H9 (cell line): Measurements from ENCODE around the gene AMBRA1. TPM values are rescaled to one million over a fixed set of nuclear protein-coding genes. Genes with fewer than 3 reads are reported as not detected.

Source experiments
- DNase-seq: peaks from one replicate; pipeline ENCODE4 v3.0.0-alpha.2; 2017
- H2AFZ ChIP-seq: one replicate; pipeline ENCODE4 v1.6.1; 2013; ENCODE audit warnings: mild to moderate bottlenecking, low read length, control low read depth, moderate library complexity
- H2AK5ac ChIP-seq: 2 replicates; pipeline ENCODE4 v1.6.1; 2013; ENCODE audit warnings: low read length, control low read depth, mixed read lengths; ENCODE audit not compliant: insufficient read length
- H2BK120ac ChIP-seq: one replicate; pipeline ENCODE4 v1.6.1; 2013; ENCODE audit warnings: low read depth, mild to moderate bottlenecking, low read length, control low read depth, inconsistent platforms; ENCODE audit not compliant: poor library complexity, severe bottlenecking
- H2BK12ac ChIP-seq: 2 replicates; pipeline ENCODE4 v1.6.1; 2013; ENCODE audit warnings: low read length, control low read depth, mixed read lengths, low read depth; ENCODE audit not compliant: insufficient read length
- H2BK15ac ChIP-seq: 2 replicates; pipeline ENCODE4 v1.6.1; 2013; ENCODE audit warnings: low read depth, low read length, control low read depth
- H2BK20ac ChIP-seq: one replicate; pipeline ENCODE4 v1.6.1; 2013; ENCODE audit warnings: low read depth, mild to moderate bottlenecking, low read length, control low read depth, inconsistent platforms; ENCODE audit not compliant: poor library complexity, severe bottlenecking
- H2BK5ac ChIP-seq: 2 replicates; pipeline ENCODE4 v1.6.1; 2013; ENCODE audit warnings: low read length, control low read depth, mixed read lengths; ENCODE audit not compliant: insufficient read length
- H3K14ac ChIP-seq: 2 replicates; pipeline ENCODE4 v1.6.1; 2013; ENCODE audit warnings: low read length, control low read depth; ENCODE audit not compliant: insufficient read depth
- H3K18ac ChIP-seq: 2 replicates; pipeline ENCODE4 v1.6.1; 2013; ENCODE audit warnings: low read depth, mild to moderate bottlenecking, mixed read lengths, low read length, control low read depth; ENCODE audit not compliant: insufficient read length
- H3K23ac ChIP-seq: 2 replicates; pipeline ENCODE4 v1.6.1; 2013; ENCODE audit warnings: low read length, control low read depth, mixed read lengths, low read depth; ENCODE audit not compliant: insufficient read length
- H3K23me2 ChIP-seq: 2 replicates; pipeline ENCODE4 v1.6.1; 2013; ENCODE audit warnings: low read depth, mild to moderate bottlenecking, mixed read lengths, low read length, control low read depth; ENCODE audit not compliant: insufficient read length, poor library complexity, severe bottlenecking
- H3K27ac ChIP-seq: 2 replicates; pipeline ENCODE4 v1.5.1; 2013; ENCODE audit warnings: low read length, control low read depth, mixed read lengths, low read depth; ENCODE audit not compliant: insufficient read length
- H3K27me3 ChIP-seq: 2 replicates; pipeline ENCODE4 v1.6.1; 2013; ENCODE audit warnings: low read length, control low read depth, inconsistent platforms; ENCODE audit not compliant: insufficient read depth
- H3K4ac ChIP-seq: 2 replicates; pipeline ENCODE4 v1.6.1; 2013; ENCODE audit warnings: low read depth, mild to moderate bottlenecking, control low read depth, inconsistent platforms, low read length, moderate library complexity
- H3K4me1 ChIP-seq: 2 replicates; pipeline ENCODE4 v1.6.1; 2013; ENCODE audit warnings: low read length, control low read depth, inconsistent platforms; ENCODE audit not compliant: insufficient read depth
- H3K4me2 ChIP-seq: 2 replicates; pipeline ENCODE4 v1.6.1; 2013; ENCODE audit warnings: low read length, control low read depth, mixed read lengths; ENCODE audit not compliant: insufficient read length, insufficient read depth
- H3K56ac ChIP-seq: 2 replicates; pipeline ENCODE4 v1.6.1; 2013; ENCODE audit warnings: low read depth, mild to moderate bottlenecking, mixed read lengths, low read length, control low read depth; ENCODE audit not compliant: insufficient read length
- H3K79me1 ChIP-seq: 2 replicates; pipeline ENCODE4 v1.6.1; 2013; ENCODE audit warnings: low read depth, mild to moderate bottlenecking, moderate library complexity, low read length, control low read depth, inconsistent platforms; ENCODE audit not compliant: insufficient read depth, poor library complexity, severe bottlenecking
- H3K79me2 ChIP-seq: 2 replicates; pipeline ENCODE4 v1.6.1; 2013; ENCODE audit warnings: low read length, control low read depth, inconsistent platforms; ENCODE audit not compliant: insufficient read depth
- H3K9ac ChIP-seq: 2 replicates; pipeline ENCODE4 v1.6.1; 2013; ENCODE audit warnings: low read length, control low read depth, mixed read lengths; ENCODE audit not compliant: insufficient read length; ENCODE audit errors: extremely low read depth
- H3K9me3 ChIP-seq: one replicate; pipeline ENCODE4 v1.6.1; 2013; ENCODE audit warnings: low read depth, low read length, inconsistent platforms; ENCODE audit not compliant: control insufficient read depth
- H3T11ph ChIP-seq: one replicate; pipeline ENCODE4 v1.6.1; 2013; ENCODE audit warnings: mild to moderate bottlenecking, low read length, control low read depth, inconsistent platforms
- H4K20me1 ChIP-seq: one replicate; pipeline ENCODE4 v1.6.1; 2013; ENCODE audit not compliant: control insufficient read depth, insufficient read length, insufficient read depth
- H4K5ac ChIP-seq: 2 replicates; pipeline ENCODE4 v1.6.1; 2013; ENCODE audit warnings: low read depth, mild to moderate bottlenecking, mixed read lengths, low read length, control low read depth; ENCODE audit not compliant: insufficient read length
- H4K8ac ChIP-seq: replicated peaks from 2 replicates; pipeline ENCODE4 v1.6.1; 2013; ENCODE audit warnings: low read length, control low read depth, mixed read lengths, low read depth; ENCODE audit not compliant: insufficient read length
- H4K91ac ChIP-seq: 2 replicates; pipeline ENCODE4 v1.6.1; 2013; ENCODE audit warnings: low read depth, mild to moderate bottlenecking, moderate library complexity, mixed read lengths, low read length, control low read depth; ENCODE audit not compliant: insufficient read length
- H3K27ac Mint-ChIP-seq, 3 experiments: 2 replicates in 2 of 3; 3 replicates in 1 of 3; pipeline ENCODE4 v1.8.0; 2020 to 2021; ENCODE audit warnings: mixed read lengths in 3 of 3, mild to moderate bottlenecking in 1 of 3, moderate library complexity in 1 of 3
- H3K27me3 Mint-ChIP-seq: 2 replicates; pipeline ENCODE4 v1.8.0; 2021; ENCODE audit warnings: low read depth, mild to moderate bottlenecking, moderate library complexity, mixed read lengths
- H3K36me3 Mint-ChIP-seq, 3 experiments: 2 replicates in 2 of 3; 3 replicates in 1 of 3; pipeline ENCODE4 v1.8.0; 2020 to 2021; ENCODE audit warnings: low read depth in 3 of 3, mixed read lengths in 3 of 3; ENCODE audit not compliant: insufficient read depth in 1 of 3
- H3K4me1 Mint-ChIP-seq, 2 experiments: 2 replicates each; pipeline ENCODE4 v1.8.0; 2020; ENCODE audit warnings: mixed read lengths in 2 of 2
- H3K4me3 Mint-ChIP-seq, 2 experiments: 2 replicates in 1 of 2; 3 replicates in 1 of 2; pipeline ENCODE4 v1.8.0; 2020 to 2021; ENCODE audit warnings: mild to moderate bottlenecking in 2 of 2, mixed read lengths in 2 of 2, moderate library complexity in 1 of 2
- H3K9me3 Mint-ChIP-seq, 2 experiments: 2 replicates in 1 of 2; 3 replicates in 1 of 2; pipeline ENCODE4 v1.8.0; 2020; ENCODE audit warnings: mild to moderate bottlenecking in 2 of 2, mixed read lengths in 2 of 2, moderate library complexity in 1 of 2
- WGBS: extraction: QIAGEN DNeasy Blood & Tissue Kit; methylation state at CpG from one replicate; pipeline ENCODE4 v1.1.7; 2013; ENCODE audit warnings: missing lambda C conversion rate, low lambda C conversion rate, mixed read lengths; ENCODE audit not compliant: insufficient read length; ENCODE audit errors: extremely low coverage; 5-methylcytosine and 5-hydroxymethylcytosine counted together
- total RNA-seq: library from RNA; stranded (reverse); gene quantifications from 2 replicates; pipeline ENCODE4 v1.2.1, GENCODE V29; 2021
- TF ChIP-seq, protein P1 (sequence below): fragments of 200-600 bp; sonication (generic); conservative IDR thresholded peaks from 3 replicates; pipeline ENCODE4 v1.8.0; 2021; ENCODE audit warnings: antibody characterized with exemption, mild to moderate bottlenecking

The AMBRA1 gene
- total RNA-seq, 1 experiment from 2014 or later, result 37.5 TPM

DNA sequence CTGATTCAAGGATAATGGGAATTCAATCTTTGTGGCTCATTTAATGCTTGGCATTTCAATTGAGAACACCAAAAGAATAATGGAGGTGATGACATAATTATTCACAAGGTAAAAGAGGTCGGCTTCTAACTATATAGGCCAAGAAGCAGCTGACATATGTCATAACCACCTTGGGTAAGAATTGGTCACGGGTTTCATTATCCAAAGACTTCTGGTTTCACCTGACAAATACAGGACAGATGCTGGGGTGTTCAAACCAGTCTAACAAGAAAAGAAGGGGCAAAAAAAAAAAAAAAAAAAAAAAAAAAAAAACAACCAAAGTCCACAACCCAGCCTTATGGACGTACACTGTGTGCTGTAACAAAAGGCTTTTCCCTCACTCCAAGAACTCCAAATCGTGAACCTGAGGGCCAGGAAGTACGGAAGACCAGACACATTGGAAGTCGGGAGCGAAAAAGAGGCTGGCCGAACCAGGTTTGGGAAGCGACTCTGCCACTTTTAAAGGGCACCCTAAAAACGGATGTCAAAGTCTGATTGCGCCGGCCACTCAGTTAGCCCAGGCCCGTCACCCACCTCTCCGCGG, 22.8 kb upstream of the AMBRA1 start:
- Histone ChIP-seq H4K91ac (no peak overlapping the region), H3K14ac (peak overlapping the region; percentile 4; the same call in 1 of the 2 replicates), H2AK5ac (no peak overlapping the region), H2BK15ac (no peak overlapping the region), H4K8ac (no peak overlapping the region), H3K56ac (no peak overlapping the region), H3K4me1 (no peaks in the 10 kb centered on the region), H3K79me1 (no peaks in the 10 kb centered on the region), H3T11ph (no peak overlapping the region), H3K23ac (no peak overlapping the region), H4K5ac (no peak overlapping the region), H2AFZ (no peak overlapping the region), H3K9me3 (no peaks in the 10 kb centered on the region), H3K23me2 (peaks cover 10% of the 10 kb centered on the region), H3K9ac (peak overlapping the region; percentile 84), H2BK120ac (no peak overlapping the region), H2BK12ac (no peak overlapping the region), H3K27me3 (no peaks in the 10 kb centered on the region; the same call in 1 of the 2 replicates), H3K18ac (no peak overlapping the region), H4K20me1 (no peaks in the 10 kb centered on the region), H3K4me2 (peak overlapping the region; percentile 86), H2BK20ac (no peak overlapping the region), H3K27ac (no peak overlapping the region), H3K4ac (no peak overlapping the region), H2BK5ac (no peak overlapping the region), H3K79me2 (peaks cover 7% of the 10 kb centered on the region; the same call in 1 of the 2 replicates)
- Mint-ChIP-seq H3K9me3 (no peaks in the 10 kb centered on the region), H3K36me3 (peaks cover 3 to 12% (median 9%) of the 10 kb centered on the region in 3 experiments; a peak in 5 of 7 replicates), H3K27ac (peak overlapping the region; percentile 93 to 96 (median 95)), H3K4me3 (peak overlapping the region; percentile 90 to 92), H3K4me1 (peaks cover 22 to 23% of the 10 kb centered on the region in 2 experiments), H3K27me3 (no peaks in the 10 kb centered on the region)
- DNase-seq, result no peak
- WGBS, result no CpG with 5 or more reads among the region's 15 CpGs
- TF ChIP-seq, protein P1, sequence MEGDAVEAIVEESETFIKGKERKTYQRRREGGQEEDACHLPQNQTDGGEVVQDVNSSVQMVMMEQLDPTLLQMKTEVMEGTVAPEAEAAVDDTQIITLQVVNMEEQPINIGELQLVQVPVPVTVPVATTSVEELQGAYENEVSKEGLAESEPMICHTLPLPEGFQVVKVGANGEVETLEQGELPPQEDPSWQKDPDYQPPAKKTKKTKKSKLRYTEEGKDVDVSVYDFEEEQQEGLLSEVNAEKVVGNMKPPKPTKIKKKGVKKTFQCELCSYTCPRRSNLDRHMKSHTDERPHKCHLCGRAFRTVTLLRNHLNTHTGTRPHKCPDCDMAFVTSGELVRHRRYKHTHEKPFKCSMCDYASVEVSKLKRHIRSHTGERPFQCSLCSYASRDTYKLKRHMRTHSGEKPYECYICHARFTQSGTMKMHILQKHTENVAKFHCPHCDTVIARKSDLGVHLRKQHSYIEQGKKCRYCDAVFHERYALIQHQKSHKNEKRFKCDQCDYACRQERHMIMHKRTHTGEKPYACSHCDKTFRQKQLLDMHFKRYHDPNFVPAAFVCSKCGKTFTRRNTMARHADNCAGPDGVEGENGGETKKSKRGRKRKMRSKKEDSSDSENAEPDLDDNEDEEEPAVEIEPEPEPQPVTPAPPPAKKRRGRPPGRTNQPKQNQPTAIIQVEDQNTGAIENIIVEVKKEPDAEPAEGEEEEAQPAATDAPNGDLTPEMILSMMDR, result no peak
